B cell (primary cell): ENCODE data around the gene SPOP. TPM values are rescaled to one million over a fixed set of nuclear protein-coding genes. Genes with fewer than 3 reads are reported as not detected.

Experiments used
- ATAC-seq: fragments of 200-7000 bp; cut with Tn5 transposase; one replicate; pipeline ENCODE4 v1.10.0; 2021; ENCODE audit warnings: low read depth, mild to moderate bottlenecking, moderate number of reproducible peaks, moderate library complexity
- CTCF ChIA-PET: fragments of 350-600 bp; sonication (Branson Sonifier 250); formaldehyde crosslinking; loops from one replicate; lab custom pipeline; 2021; ENCODE audit warnings: antibody characterized with exemption, inconsistent platforms; lab: Charles Lee
- POLR2A ChIA-PET: fragments of 350-600 bp; sonication (Branson Sonifier 250); formaldehyde crosslinking; loops from one replicate; lab custom pipeline; 2021; ENCODE audit warnings: antibody characterized with exemption; lab: Charles Lee
- DNase-seq: peaks from one replicate; pipeline ENCODE4 v3.0.0; 2013
- H2AFZ ChIP-seq: 2 replicates; pipeline ENCODE4 v1.6.1; 2012; ENCODE audit warnings: mild to moderate bottlenecking, low read depth, low read length; ENCODE audit not compliant: insufficient read depth, poor library complexity, severe bottlenecking
- H3K27ac ChIP-seq, 2 donors: 1 replicate in 1 of 2; 2 replicates in 1 of 2; pipeline ENCODE4 v1.5.1; 2012 to 2013; ENCODE audit warnings: low read length in 2 of 2, mild to moderate bottlenecking in 2 of 2, moderate library complexity in 1 of 2
- H3K27me3 ChIP-seq, 4 experiments: fragments of 200-600 bp in 1 of 4; sonication (generic) in 1 of 4; replicated peaks in 1 of 4; 1 replicate in 2 of 4; 2 replicates in 2 of 4; pipeline versions ENCODE4 v1.6.1 to v1.7.0; 2013 to 2016; ENCODE audit warnings: low read length in 3 of 4, mild to moderate bottlenecking in 2 of 4, mixed read lengths in 1 of 4, moderate library complexity in 1 of 4; ENCODE audit not compliant: insufficient read depth in 4 of 4, control insufficient read depth in 3 of 4; ENCODE audit errors: control extremely low read depth in 1 of 4
- H3K36me3 ChIP-seq, 2 experiments: replicated peaks in 1 of 2; 1 replicate in 1 of 2; 2 replicates in 1 of 2; pipeline versions ENCODE4 v1.6.1 to v1.7.1; 2013; ENCODE audit warnings: low read length in 1 of 2; ENCODE audit not compliant: insufficient read depth in 2 of 2, control insufficient read depth in 1 of 2; ENCODE audit errors: control extremely low read depth in 1 of 2, extremely low read depth in 1 of 2
- H3K4me1 ChIP-seq, 2 donors: fragments of 200-600 bp in 1 of 2; sonication (generic) in 1 of 2; 1 replicate in 1 of 2; 2 replicates in 1 of 2; pipeline versions ENCODE4 v1.5.1 to v1.6.1; 2013 to 2017; ENCODE audit warnings: low read length in 2 of 2; ENCODE audit not compliant: control insufficient read depth in 2 of 2, insufficient read depth in 2 of 2
- H3K4me2 ChIP-seq: replicated peaks from 2 replicates; pipeline ENCODE3; 2012; ENCODE audit warnings: mild to moderate bottlenecking, low read depth, low read length; ENCODE audit not compliant: poor library complexity, severe bottlenecking
- H3K4me3 ChIP-seq, 5 experiments: fragments of 200-600 bp in 1 of 5; sonication (generic) in 1 of 5; 1 replicate in 3 of 5; 2 replicates in 2 of 5; pipeline versions ENCODE4 v1.5.1 to v1.7.0; 2011 to 2016; ENCODE audit warnings: low read length in 4 of 5, mild to moderate bottlenecking in 4 of 5, low read depth in 2 of 5, control low read depth in 1 of 5, moderate library complexity in 1 of 5; ENCODE audit not compliant: insufficient read depth in 1 of 5; ENCODE audit errors: control extremely low read depth in 1 of 5, extremely low read depth in 1 of 5
- H3K79me2 ChIP-seq: fragments of 200-600 bp; sonication (generic); one replicate; pipeline ENCODE4 v1.6.0; 2016; ENCODE audit warnings: low read length; ENCODE audit not compliant: control insufficient read depth, insufficient read depth
- H3K9ac ChIP-seq: fragments of 200-600 bp; sonication (generic); 2 replicates; pipeline ENCODE4 v1.6.1; 2017; ENCODE audit warnings: mild to moderate bottlenecking, low read length, moderate library complexity
- H3K9me3 ChIP-seq, 3 donors: one replicate each; pipeline versions ENCODE4 v1.6.1 to v1.7.1; 2013; ENCODE audit warnings: low read length in 2 of 3; ENCODE audit not compliant: control insufficient read depth in 2 of 3, insufficient read depth in 1 of 3; ENCODE audit errors: control extremely low read depth in 1 of 3
- H4K20me1 ChIP-seq: 2 replicates; pipeline ENCODE4 v1.6.0; 2012; ENCODE audit warnings: mild to moderate bottlenecking, low read length; ENCODE audit not compliant: insufficient read depth, control insufficient read depth, poor library complexity, severe bottlenecking
- H3K27ac Mint-ChIP-seq: one replicate; pipeline ENCODE4 v1.8.0; 2021; ENCODE audit warnings: mixed read lengths
- H3K27me3 Mint-ChIP-seq: one replicate; pipeline ENCODE4 v1.8.0; 2021; ENCODE audit warnings: mixed read lengths
- H3K4me1 Mint-ChIP-seq: one replicate; pipeline ENCODE4 v1.8.0; 2021; ENCODE audit warnings: mixed read lengths
- H3K4me3 Mint-ChIP-seq: one replicate; pipeline ENCODE4 v1.8.0; 2021; ENCODE audit warnings: mixed read lengths
- H3K9me3 Mint-ChIP-seq: one replicate; pipeline ENCODE4 v1.8.0; 2022; ENCODE audit warnings: mixed read lengths; ENCODE audit not compliant: insufficient read depth
- CTCF ChIP-seq: fragments of 200-600 bp; IDR thresholded peaks from one replicate; pipeline ENCODE4 v1.8.0; 2022; ENCODE audit warnings: antibody characterized with exemption, mild to moderate bottlenecking
- EZH2 ChIP-seq: IDR thresholded peaks from 2 replicates; pipeline ENCODE4 v1.6.1; 2012; ENCODE audit warnings: borderline replicate concordance, low read depth, mild to moderate bottlenecking, moderate library complexity, low read length; ENCODE audit not compliant: insufficient read depth, poor library complexity, severe bottlenecking
- WGBS: methylation state at CpG from one replicate; pipeline ENCODE4 v1.1.5; 2013; ENCODE audit warnings: missing lambda C conversion rate; ENCODE audit not compliant: insufficient coverage; 5-methylcytosine and 5-hydroxymethylcytosine counted together
- intact Hi-C: fragments of 100-400 bp; cut with micrococcal nuclease; formaldehyde crosslinking; loops from one replicate; pipeline ENCODE4 v1.10.0; 2022
- polyA plus RNA-seq: library from polyadenylated mRNA; depleted of rRNA; stranded (reverse); fragments of >200 nt; gene quantifications from 2 replicates; pipeline ENCODE4 v1.2.3, GENCODE V29; 2012
- total RNA-seq, 2 donors: library from RNA; stranded (reverse); fragments of 120-200 nt in 1 of 2; gene quantifications; 1 replicate in 1 of 2; 2 replicates in 1 of 2; pipeline versions ENCODE4 v1.2.3 to v1.2.4, GENCODE V29; 2013 to 2022

The SPOP gene
- total and polyA plus RNA-seq, 2 donors (not counting 1 experiment from before 2014, with no cell fraction given): 27.0 to 72.1 TPM

DNA sequence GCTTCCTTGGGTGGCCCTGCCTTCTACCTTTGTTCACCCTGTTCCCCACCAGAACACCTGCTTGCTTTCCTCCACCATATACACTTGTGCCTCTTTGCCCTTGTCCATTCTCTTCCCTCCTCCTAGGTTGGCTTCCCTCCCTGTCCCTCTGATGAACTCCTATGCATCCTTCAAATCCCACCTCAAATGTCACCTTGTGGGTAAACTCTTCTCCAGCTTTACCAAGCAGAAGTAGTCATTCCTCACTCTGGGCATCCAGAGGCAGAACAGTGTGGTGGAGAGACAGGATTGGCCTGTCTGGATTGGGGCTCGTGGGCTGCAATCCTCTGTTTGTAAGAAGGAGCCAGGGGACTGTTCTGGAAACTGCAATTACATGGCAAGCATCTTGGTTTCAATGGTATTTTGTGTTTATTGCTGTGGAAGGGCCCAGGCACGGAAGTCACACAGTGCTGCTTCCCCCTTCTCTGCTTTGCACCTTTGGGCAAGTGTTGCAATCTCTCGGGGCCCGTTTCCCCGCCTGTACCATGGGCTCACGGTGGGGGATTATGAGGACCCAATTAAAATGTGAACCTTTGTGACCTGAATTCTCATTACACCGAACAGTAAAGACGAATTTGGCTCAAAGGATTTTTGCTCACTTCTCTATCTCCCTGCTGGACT lies 124.1 kb downstream of the SPOP start:
- Histone ChIP-seq H3K4me1 (peaks cover 0 to 6% of the 10 kb centered on the region in 2 donors), H3K27ac (no peak overlapping the region), H3K79me2 (no peaks in the 10 kb centered on the region), H3K36me3 (no peaks in the 10 kb centered on the region), H2AFZ (no peak overlapping the region), H3K9me3 (peaks cover 0 to 3% (median 0%) of the 10 kb centered on the region in 3 donors), H3K4me3 (no peak overlapping the region), H3K27me3 (peaks cover 0 to 7% (median 0%) of the 10 kb centered on the region in 4 experiments), H4K20me1 (no peaks in the 10 kb centered on the region), H3K9ac (no peak overlapping the region), H3K4me2 (no peak overlapping the region)
- ChIA-PET CTCF (interaction anchor here (5.6 kb wide), 1 partner anchor 143 kb away, joined by 152 read pairs; the partner anchor contains the start of gene PHB1), POLR2A (interaction anchor here (0.6 kb wide), 1 partner anchor 101 kb away, joined by 4 read pairs; no protein-coding TSS in a partner anchor)
- DNase-seq: no peak
- no peak overlapping the region for H3K27ac Mint-ChIP-seq
- WGBS: 90% methylated on average over 7 of the region's 8 CpGs
- ATAC-seq: no peak
- peaks cover 1% of the 10 kb centered on the region for H3K4me1 Mint-ChIP-seq
- intact Hi-C loops: no loop called here
- H3K27me3 Mint-ChIP-seq: peaks cover 5% of the 10 kb centered on the region
- TF ChIP-seq EZH2 (no peak), CTCF (no peak)
- H3K4me3 Mint-ChIP-seq: no peak overlapping the region
- no peaks in the 10 kb centered on the region for H3K9me3 Mint-ChIP-seq

DNA sequence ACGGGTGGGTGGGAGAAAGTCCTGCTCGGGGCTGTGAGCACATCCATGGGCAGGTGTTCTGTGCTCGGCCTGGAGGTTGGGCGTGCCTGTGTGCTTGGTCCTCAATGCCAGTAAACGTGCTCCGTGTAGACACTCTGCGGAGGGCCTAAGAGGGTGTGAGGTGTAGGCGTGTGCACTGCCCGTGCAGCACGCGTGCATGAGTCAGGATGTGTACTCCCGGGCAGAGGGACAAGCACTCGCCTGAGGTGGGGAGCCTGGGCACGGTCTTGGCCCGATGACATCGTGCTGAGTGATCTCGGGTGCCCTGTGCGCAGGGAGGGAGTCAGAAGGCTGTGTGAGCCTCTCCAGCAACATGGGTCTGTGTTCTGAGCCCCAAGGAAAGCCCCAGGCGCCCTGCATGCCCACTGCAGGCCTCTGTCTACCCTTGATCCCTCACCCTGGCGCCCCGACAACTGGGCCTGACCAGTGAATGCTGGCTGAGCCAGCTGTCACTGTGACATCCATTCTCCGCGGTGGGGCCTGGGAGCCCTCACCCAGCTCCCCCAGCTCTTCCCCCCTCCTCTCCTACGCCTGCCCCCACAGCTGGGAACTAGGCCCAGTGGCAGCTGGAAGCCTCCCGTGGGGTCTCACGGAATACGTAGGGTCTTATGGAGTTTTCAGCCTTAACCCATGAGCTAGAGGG lies 125.7 kb downstream of the SPOP start:
- H3K79me2 ChIP-seq: no peaks in the 10 kb centered on the region
- CTCF ChIA-PET: interaction anchor here (0.9 to 1.6 kb wide), 3 partner anchors 32 to 237 kb away, joined by 3 to 4 read pairs (median 3); no protein-coding TSS in a partner anchor
- peaks cover 0 to 3% (median 0%) of the 10 kb centered on the region in 3 donors for H3K9me3 ChIP-seq
- no peak for ATAC-seq
- H3K27ac ChIP-seq: no peak overlapping the region
- H4K20me1 ChIP-seq: no peaks in the 10 kb centered on the region
- peaks cover 0 to 6% of the 10 kb centered on the region in 2 donors for H3K4me1 ChIP-seq
- 92% methylated on average over 26 of the region's 27 CpGs for WGBS
- H3K4me3 Mint-ChIP-seq: no peak overlapping the region
- peak; percentile 5 for DNase-seq
- intact Hi-C loops: no loop called here
- no peak overlapping the region for H3K4me3 ChIP-seq
- H3K9me3 Mint-ChIP-seq: no peaks in the 10 kb centered on the region
- no peak for TF ChIP-seq EZH2
- no peak for TF ChIP-seq CTCF
- no peaks in the 10 kb centered on the region for H3K27me3 ChIP-seq
- H3K4me1 Mint-ChIP-seq: no peaks in the 10 kb centered on the region
- H3K27ac Mint-ChIP-seq: no peak overlapping the region
- no peaks in the 10 kb centered on the region for H3K36me3 ChIP-seq
- H3K27me3 Mint-ChIP-seq: peaks cover 6% of the 10 kb centered on the region
- no peak overlapping the region for H3K9ac ChIP-seq
- H3K4me2 ChIP-seq: no peak overlapping the region
- POLR2A ChIA-PET: no interaction called here
- H2AFZ ChIP-seq: no peak overlapping the region
